ENCODE measurements around the gene RPL15.
"Not testable (repeated sequence)": the region's sequence is repeated elsewhere in the genome, so short reads cannot be mapped to it uniquely, and the experiment has no call there.

The RPL15 gene

GRCh38 chr3:23889950-23890349 is 27.0 kb upstream of the RPL15 start:
- DNase-seq, result no peak

GRCh38 chr3:23894254-23895061 is 22.5 kb upstream of the RPL15 start:
- no peak for DNase-seq

GRCh38 chr3:23895181-23895580 is 21.8 kb upstream of the RPL15 start:
- DNase-seq, result no peak

GRCh38 chr3:23900744-23901143 is 16.2 kb upstream of the RPL15 start:
- DNase-seq, result no peak

- no peak for DNase-seq
Measured at GRCh38 chr3:23904545-23904944, 12.4 kb upstream of the RPL15 start.

- no peak for DNase-seq
Measured at GRCh38 chr3:23909341-23909740, 7.6 kb upstream of the RPL15 start.

- DNase-seq, result no peak
Measured at GRCh38 chr3:23911397-23911796, 5.5 kb upstream of the RPL15 start.

GRCh38 chr3:23912335-23912734 is 4.6 kb upstream of the RPL15 start:
- not testable (repeated sequence) for DNase-seq

GRCh38 chr3:23913182-23913581 is 3.8 kb upstream of the RPL15 start:
- DNase-seq, result no peak

- DNase-seq, result no peak
Measured at GRCh38 chr3:23913873-23914743, 2.8 kb upstream of the RPL15 start.

- no peak for DNase-seq
Measured at GRCh38 chr3:23915537-23916108, 1.3 kb upstream of the RPL15 start.

GRCh38 chr3:23916152-23916885 is 613 bp upstream of the RPL15 start:
- no peak for DNase-seq

GRCh38 chr3:23917679-23918303 is 859 bp downstream of the RPL15 start:
- not testable (repeated sequence) for DNase-seq

GRCh38 chr3:23918331-23918730 is 1.4 kb downstream of the RPL15 start:
- not testable (repeated sequence) for DNase-seq

- DNase-seq, result no peak
Measured at GRCh38 chr3:23919628-23920027, 2.7 kb downstream of the RPL15 start.

GRCh38 chr3:23920151-23920655 is 3.3 kb downstream of the RPL15 start:
- DNase-seq, result no peak

- DNase-seq, result no peak
Measured at GRCh38 chr3:23921052-23921511, 4.2 kb downstream of the RPL15 start.

GRCh38 chr3:23923786-23924185 is 6.9 kb downstream of the RPL15 start:
- DNase-seq, result no peak

- DNase-seq, result no peak
Measured at GRCh38 chr3:23926246-23926645, 9.3 kb downstream of the RPL15 start.

GRCh38 chr3:23926736-23927135 is 9.8 kb downstream of the RPL15 start:
- no peak for DNase-seq

GRCh38 chr3:23928524-23928923 is 11.6 kb downstream of the RPL15 start:
- DNase-seq, result no peak

GRCh38 chr3:23931597-23931996 is 14.7 kb downstream of the RPL15 start:
- no peak for DNase-seq
